GM12875 (cell line): Measurements from ENCODE around the gene KCNC1.

ENCODE experiments used
- H3K4me3 ChIP-seq: one replicate; pipeline ENCODE4 v1.5.1; 2011; ENCODE audit warnings: low read depth, low read length, control low read depth
- CTCF ChIP-seq: IDR thresholded peaks from 2 replicates; pipeline ENCODE4 v1.5.1; 2011; ENCODE audit warnings: low read depth, mild to moderate bottlenecking, control low read depth, inconsistent platforms, low read length, moderate library complexity, borderline replicate concordance; ENCODE audit not compliant: insufficient read depth

KCNC1 gene

DNA sequence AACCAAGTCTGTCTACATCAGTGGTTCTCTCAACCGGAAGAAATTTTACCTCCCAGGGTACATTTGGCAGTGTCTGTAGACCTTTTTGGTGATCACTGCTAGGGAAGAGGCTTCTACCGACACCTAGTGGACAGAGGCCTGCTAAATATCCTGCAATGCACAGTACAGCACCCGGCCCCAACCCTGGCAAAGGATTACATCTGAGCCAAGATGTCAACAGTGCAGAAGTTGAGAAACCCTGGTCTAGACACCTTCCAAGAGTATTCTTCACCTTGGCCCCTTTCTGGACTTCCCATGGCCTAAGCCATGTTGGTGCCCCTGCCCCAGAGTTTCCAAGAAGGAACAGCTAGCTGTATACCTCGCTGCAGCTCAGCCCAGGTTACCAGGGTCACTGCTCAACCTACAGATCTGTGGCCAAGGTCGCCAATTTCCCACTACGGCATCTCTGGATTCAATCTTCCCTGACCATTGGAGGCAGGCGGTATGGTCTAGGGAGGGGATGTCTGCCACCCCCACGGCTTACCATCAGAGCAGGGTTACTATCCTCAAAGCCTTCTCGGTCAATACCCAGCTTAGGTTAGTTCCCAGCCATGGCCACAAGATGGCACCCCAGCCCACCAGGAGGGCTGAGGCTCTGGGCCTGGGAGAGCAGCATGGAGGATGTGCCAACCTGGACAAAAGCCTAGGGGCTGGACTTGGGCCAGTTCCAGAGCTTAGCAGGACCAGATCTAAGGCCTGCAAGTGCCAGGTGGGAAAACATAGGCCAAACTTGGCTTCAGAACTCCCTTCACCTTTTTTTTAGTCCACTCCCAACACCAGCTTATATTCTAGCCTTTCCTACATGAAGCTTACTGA lies 3.7 kb upstream of the KCNC1 start:
- TF ChIP-seq CTCF, result peak; percentile 92
- no peak overlapping the region for H3K4me3 ChIP-seq

DNA sequence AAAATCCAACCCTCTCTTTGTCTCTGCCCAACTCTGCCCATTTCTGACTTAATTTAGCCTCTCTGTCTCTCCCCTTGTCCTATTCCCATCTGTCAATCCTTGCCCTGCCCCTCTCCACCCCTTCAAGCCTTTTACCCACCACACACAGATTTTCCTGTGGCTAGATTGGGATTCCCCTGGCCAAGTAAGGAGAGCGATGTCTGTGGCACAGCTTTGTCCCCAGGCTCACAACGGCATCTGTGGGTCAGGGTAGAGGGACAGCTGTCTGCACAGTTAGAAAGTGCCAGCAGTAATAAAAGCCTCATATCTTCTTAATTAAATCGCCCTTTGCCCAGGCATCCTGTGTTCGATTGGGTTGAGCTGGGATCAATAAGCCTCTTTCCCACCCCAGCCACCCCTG lies 1.3 kb upstream of the KCNC1 start:
- TF ChIP-seq CTCF, result no peak

DNA sequence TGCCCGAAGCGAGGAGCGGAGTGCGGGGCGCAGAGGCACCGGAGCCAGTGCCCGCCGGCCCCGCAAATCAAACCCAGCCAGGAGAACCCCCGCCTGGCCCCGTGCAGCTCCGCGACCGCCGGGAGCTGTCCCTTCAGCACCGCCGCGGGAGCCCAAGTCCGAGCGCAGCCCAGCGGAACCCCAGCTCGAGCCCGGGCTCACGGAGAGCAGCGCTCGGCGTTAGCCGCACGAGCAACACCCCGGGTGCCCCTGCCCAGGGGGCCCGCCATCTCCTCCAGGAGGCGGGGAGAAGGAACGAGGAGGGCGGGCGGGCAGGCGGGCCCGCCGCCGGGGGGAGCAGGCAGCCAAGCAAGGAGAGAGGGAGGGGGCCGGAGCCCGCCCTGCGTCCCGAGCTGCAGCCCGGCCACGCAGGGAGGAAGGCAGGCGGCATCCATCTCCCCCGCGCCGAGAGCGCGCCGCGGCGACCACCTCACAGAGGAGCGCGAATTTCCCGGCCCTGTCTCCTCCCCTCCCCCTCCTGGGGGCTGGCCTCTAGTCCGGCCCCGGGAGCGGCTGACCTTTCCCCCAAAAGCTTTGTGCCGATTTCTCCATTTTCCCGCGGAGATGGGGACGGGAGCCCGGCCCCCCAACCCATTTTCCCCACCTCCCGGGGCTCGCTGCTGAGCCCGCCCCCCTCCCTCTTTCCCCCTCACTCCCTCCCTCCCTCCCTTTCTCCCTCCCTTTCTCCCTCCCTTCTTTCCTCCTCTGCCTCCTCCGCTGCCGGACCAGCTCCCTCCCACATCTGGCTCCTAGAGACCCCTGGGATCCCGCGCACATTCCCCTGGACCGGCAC lies 621 bp downstream of the KCNC1 start:
- no peak overlapping the region for H3K4me3 ChIP-seq
- no peak for TF ChIP-seq CTCF

More for the DNA sequence above, 1.3 kb upstream of the KCNC1 start:
- H3K4me3 ChIP-seq, result no peak overlapping the region

- no peak overlapping the region for H3K4me3 ChIP-seq
- TF ChIP-seq CTCF, result 0 out of 2 replicates have a peak, but pooled peaks have one; percentile 2
These were observed 1.4 kb downstream of the KCNC1 start for GRCh38 chr11:17735818-17736578.

DNA sequence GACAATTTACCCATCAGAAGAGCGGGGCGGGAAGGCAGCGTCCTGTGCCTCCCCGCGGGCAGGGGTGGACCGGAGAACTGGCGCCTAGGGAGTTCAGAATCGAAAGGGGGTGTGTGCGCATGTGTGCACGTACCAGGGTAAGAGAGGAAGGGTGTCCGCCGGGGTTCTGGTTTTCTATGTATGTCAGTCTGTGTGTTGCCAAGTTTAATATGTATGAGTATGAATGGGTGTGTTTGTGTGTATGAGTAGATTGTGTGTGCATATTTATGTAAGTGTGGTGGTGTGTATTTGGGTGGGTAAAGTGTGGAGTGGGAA lies 2.0 kb downstream of the KCNC1 start:
- H3K4me3 ChIP-seq, result no peak overlapping the region
- TF ChIP-seq CTCF, result no peak

- no peak overlapping the region for H3K4me3 ChIP-seq
- TF ChIP-seq CTCF, result no peak
These were observed 2.6 kb downstream of the KCNC1 start for GRCh38 chr11:17736930-17737817.
